Spleen (tissue), 7 donors: ENCODE results near the gene RGL1.

Experiments
- POLR2A ChIP-seq, 3 donors: fragments of 450-650 bp; IDR thresholded peaks; one replicate each; pipeline ENCODE4 v1.5.1; 2017; ENCODE audit warnings: antibody characterized with exemption in 3 of 3, mild to moderate bottlenecking in 1 of 3
- TF ChIP-seq, protein P1 (sequence below), 11 experiments: fragments of 200-600 bp in 7 of 11; fragments of 450-650 bp in 4 of 11; sonication (generic) in 4 of 11; IDR thresholded peaks in 8 of 11; conservative IDR thresholded peaks in 3 of 11; 1 replicate in 7 of 11; 2 replicates in 4 of 11; pipeline versions ENCODE4 v1.4.0 to v1.8.0; 2016 to 2021; ENCODE audit warnings: antibody characterized with exemption in 11 of 11, inconsistent platforms in 4 of 11, mild to moderate bottlenecking in 1 of 11
- donor health status: DM: no; HTN: no; CAD: no; lungs with moderate emphysema.
- donor health status: DM: no; HTN: no; CAD: no.
- donor health status: DM: no; HTN: no; CAD: no.

DNA sequence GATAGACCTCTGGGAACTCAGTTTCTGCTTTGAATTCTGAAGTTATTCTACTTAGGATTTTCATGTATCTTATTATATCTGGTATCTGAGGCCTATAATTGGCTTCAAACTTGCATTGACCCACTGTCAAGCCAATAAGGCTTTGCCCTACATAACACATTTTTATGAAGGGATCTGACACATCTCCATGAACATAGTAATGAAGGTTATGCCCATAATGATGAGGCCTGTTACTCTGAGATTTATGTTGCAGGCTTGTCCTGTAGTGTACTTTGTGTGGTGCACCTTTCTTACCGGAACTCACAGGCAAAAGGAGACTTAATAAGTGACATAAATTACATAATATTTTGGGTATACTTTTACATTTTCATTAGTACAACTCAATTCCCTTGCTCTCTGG, 14.1 kb downstream of the RGL1 start:
- TF ChIP-seq POLR2A (IDR thresholded peaks at IDR 0.05), result no peak
- TF ChIP-seq, protein P1, sequence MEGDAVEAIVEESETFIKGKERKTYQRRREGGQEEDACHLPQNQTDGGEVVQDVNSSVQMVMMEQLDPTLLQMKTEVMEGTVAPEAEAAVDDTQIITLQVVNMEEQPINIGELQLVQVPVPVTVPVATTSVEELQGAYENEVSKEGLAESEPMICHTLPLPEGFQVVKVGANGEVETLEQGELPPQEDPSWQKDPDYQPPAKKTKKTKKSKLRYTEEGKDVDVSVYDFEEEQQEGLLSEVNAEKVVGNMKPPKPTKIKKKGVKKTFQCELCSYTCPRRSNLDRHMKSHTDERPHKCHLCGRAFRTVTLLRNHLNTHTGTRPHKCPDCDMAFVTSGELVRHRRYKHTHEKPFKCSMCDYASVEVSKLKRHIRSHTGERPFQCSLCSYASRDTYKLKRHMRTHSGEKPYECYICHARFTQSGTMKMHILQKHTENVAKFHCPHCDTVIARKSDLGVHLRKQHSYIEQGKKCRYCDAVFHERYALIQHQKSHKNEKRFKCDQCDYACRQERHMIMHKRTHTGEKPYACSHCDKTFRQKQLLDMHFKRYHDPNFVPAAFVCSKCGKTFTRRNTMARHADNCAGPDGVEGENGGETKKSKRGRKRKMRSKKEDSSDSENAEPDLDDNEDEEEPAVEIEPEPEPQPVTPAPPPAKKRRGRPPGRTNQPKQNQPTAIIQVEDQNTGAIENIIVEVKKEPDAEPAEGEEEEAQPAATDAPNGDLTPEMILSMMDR (IDR thresholded peaks at IDR 0.05 in 8 of 11, conservative IDR thresholded peaks at IDR 0.05 in 3 of 11), result no peak
